Stomach (tissue), 9 donors: ENCODE measurements around the gene ACLY. TPM values are rescaled to one million over a fixed set of nuclear protein-coding genes. Genes with fewer than 3 reads are reported as not detected.
"Not testable (repeated sequence)": the region's sequence is repeated elsewhere in the genome, so short reads cannot be mapped to it uniquely, and the experiment has no call there.

Source experiments
- DNase-seq, 2 donors: peaks; one replicate each; pipeline versions ENCODE4 v3.0.0 to v3.0.0-alpha.2; 2013 to 2019
- H3K27ac ChIP-seq, 5 donors: fragments of 200-600 bp in 4 of 5; sonication (generic) in 4 of 5; one replicate each; pipeline ENCODE4 v1.5.1; 2013 to 2019; ENCODE audit warnings: mild to moderate bottlenecking in 1 of 5, moderate library complexity in 1 of 5
- H3K27me3 ChIP-seq, 3 donors: fragments of 200-600 bp; sonication (generic); one replicate each; pipeline ENCODE4 v1.5.1; 2017 to 2019; ENCODE audit warnings: mixed run types in 1 of 3
- H3K36me3 ChIP-seq, 4 donors: fragments of 200-600 bp; sonication (generic); 1 replicate in 3 of 4; 2 replicates in 1 of 4; pipeline ENCODE4 v1.5.1; 2016 to 2019
- H3K4me1 ChIP-seq, 4 donors: fragments of 200-600 bp; sonication (generic); one replicate each; pipeline ENCODE4 v1.5.1; 2016 to 2019
- H3K4me3 ChIP-seq, 4 donors: fragments of 200-600 bp; sonication (generic) in 3 of 4; one replicate each; pipeline ENCODE4 v1.5.1; 2016 to 2019; ENCODE audit warnings: mild to moderate bottlenecking in 1 of 4
- H3K9me3 ChIP-seq, 4 donors: fragments of 200-600 bp; sonication (generic); one replicate each; pipeline ENCODE4 v1.5.1; 2016 to 2019
- CTCF ChIP-seq, 7 experiments: fragments of 450-650 bp in 4 of 7; fragments of 200-600 bp in 3 of 7; sonication (generic) in 3 of 7; IDR thresholded peaks; one replicate each; pipeline ENCODE4 v1.5.1; 2016 to 2019; ENCODE audit warnings: antibody characterized with exemption in 7 of 7, control low read depth in 2 of 7, mild to moderate bottlenecking in 1 of 7
- EP300 ChIP-seq: sonication (generic); formaldehyde crosslinking; IDR thresholded peaks from one replicate; pipeline ENCODE4 v1.6.1; 2017; ENCODE audit warnings: antibody characterized with exemption
- POLR2A ChIP-seq, 4 donors: fragments of 450-650 bp; IDR thresholded peaks; one replicate each; pipeline ENCODE4 v1.6.1; 2016; ENCODE audit warnings: antibody characterized with exemption in 4 of 4, control low read depth in 2 of 4, mild to moderate bottlenecking in 1 of 4, moderate library complexity in 1 of 4
- POLR2AphosphoS5 ChIP-seq, 3 donors: sonication (generic); formaldehyde crosslinking; IDR thresholded peaks; one replicate each; pipeline ENCODE4 v1.6.1; 2016; ENCODE audit warnings: antibody characterized with exemption in 3 of 3
- WGBS, 5 donors: extraction: QIAGEN DNeasy Blood & Tissue Kit in 3 of 5; methylation state at CpG; one replicate each; pipeline versions ENCODE4 v1.1.5 to v1.1.7; 2013 to 2018; 5-methylcytosine and 5-hydroxymethylcytosine counted together
- intact Hi-C: fragments of 100-400 bp; cut with DNase I; formaldehyde crosslinking; loops from one replicate; pipeline ENCODE4 v1.15.1; 2023; ENCODE audit warnings: low total_unique reads
- polyA plus RNA-seq, 3 donors: library from polyadenylated mRNA; stranded (reverse); fragments of 200-250 nt; gene quantifications; one replicate each; pipeline ENCODE4 v1.2.3, GENCODE V29; 2013
- total RNA-seq, 5 donors: library from RNA; depleted of rRNA; stranded (reverse); fragments of >200 nt; gene quantifications; one replicate each; pipeline versions ENCODE4 v1.1.0 to v1.2.3, GENCODE V29; 2014 to 2016
- donor health status: healthy with polysubstance abuse.
- donor health status: Bipolar disorder and iron deficiency.
- donor health status: healthy.

ACLY gene
- total and polyA plus RNA-seq, 8 donors = 19.8 to 121 (median 36.9) TPM

DNA sequence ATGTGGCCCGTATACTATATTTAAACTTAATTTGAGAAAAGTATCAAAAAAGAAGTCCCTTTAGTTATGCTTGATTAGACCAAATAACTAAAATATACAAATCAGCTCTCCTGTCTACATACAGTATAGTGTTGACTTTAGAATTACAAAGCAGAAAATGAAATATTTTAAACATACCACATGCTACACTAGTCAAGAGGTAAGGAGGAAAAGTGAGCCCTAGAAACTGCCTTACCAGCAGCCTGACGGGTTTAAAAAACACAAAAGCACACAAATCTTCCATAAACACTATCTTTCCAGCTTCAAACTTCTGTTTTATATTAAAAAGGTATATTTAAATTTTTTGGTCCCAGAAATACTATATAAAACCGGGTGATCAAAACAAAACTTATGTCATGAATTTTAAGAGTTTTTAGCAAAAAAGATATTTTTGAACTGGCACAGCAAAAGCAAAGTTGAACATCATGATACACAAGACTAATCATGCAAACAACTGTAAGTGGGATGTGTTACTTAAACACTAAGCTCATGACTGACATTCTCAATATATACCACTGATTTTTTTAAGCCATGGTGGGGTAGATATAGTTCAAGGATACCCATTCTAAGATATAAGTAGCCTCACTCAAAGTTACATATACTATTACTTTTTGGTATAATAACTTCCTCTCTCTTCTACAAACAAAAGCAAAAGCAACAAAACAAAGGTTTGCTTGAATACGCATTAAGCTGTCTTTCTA lies 69.3 kb downstream of the ACLY start:
- no peak overlapping the region for H3K4me3 ChIP-seq
- no peak overlapping the region for H3K27ac ChIP-seq
- DNase-seq = no peak
- peaks cover 13 to 21% (median 18%) of the 10 kb centered on the region in 4 donors for H3K36me3 ChIP-seq
- H3K9me3 ChIP-seq = no peaks in the 10 kb centered on the region
- intact Hi-C loops = no loop called here
- H3K27me3 ChIP-seq = no peaks in the 10 kb centered on the region
- WGBS, 5 donors = 73 to 84% (median 80%) methylated on average over 4 of the region's 4 CpGs
- H3K4me1 ChIP-seq = peaks cover 0 to 49% (median 15%) of the 10 kb centered on the region in 4 donors
- TF ChIP-seq POLR2AphosphoS5 (IDR thresholded peaks at IDR 0.05) (no peak), CTCF (IDR thresholded peaks at IDR 0.05) (no peak), EP300 (no peak), POLR2A (IDR thresholded peaks at IDR 0.05) (no peak)

- WGBS, 5 donors = 72 to 80% (median 75%) methylated on average over 4 of the region's 4 CpGs
- Histone ChIP-seq H3K27me3 (no peaks in the 10 kb centered on the region), H3K36me3 (peaks cover 7 to 15% (median 11%) of the 10 kb centered on the region in 4 donors), H3K4me3 (no peak overlapping the region), H3K4me1 (peaks cover 0 to 49% (median 15%) of the 10 kb centered on the region in 4 donors), H3K9me3 (no peaks in the 10 kb centered on the region), H3K27ac (peak overlapping the region in 1 of 5 donors; percentile 5)
- intact Hi-C loops = no loop called here
- no peak for DNase-seq
- TF ChIP-seq EP300 (no peak), POLR2AphosphoS5 (IDR thresholded peaks at IDR 0.05) (no peak), POLR2A (IDR thresholded peaks at IDR 0.05) (no peak), CTCF (IDR thresholded peaks at IDR 0.05) (no peak)
Measured at GRCh38 chr17:41848788-41849187, 70.0 kb downstream of the ACLY start.

- 89 to 97% (median 94%) methylated on average over 6 of the region's 6 CpGs for WGBS, 5 donors
- no peaks in the 10 kb centered on the region for H3K27me3 ChIP-seq
- H3K4me3 ChIP-seq = no peak overlapping the region
- peaks cover 0 to 7% (median 2%) of the 10 kb centered on the region in 4 donors for H3K36me3 ChIP-seq
- H3K27ac ChIP-seq = no peak overlapping the region
- intact Hi-C loops = no loop called here
- H3K4me1 ChIP-seq = peaks cover 0 to 19% (median 9%) of the 10 kb centered on the region in 4 donors
- TF ChIP-seq POLR2A (IDR thresholded peaks at IDR 0.05) = no peak
- no peak for TF ChIP-seq POLR2AphosphoS5 (IDR thresholded peaks at IDR 0.05)
- TF ChIP-seq EP300 = no peak
- no peak for TF ChIP-seq CTCF (IDR thresholded peaks at IDR 0.05)
- H3K9me3 ChIP-seq = no peaks in the 10 kb centered on the region
- no peak for DNase-seq
Measured at GRCh38 chr17:41844971-41845370, 73.8 kb downstream of the ACLY start.

DNA sequence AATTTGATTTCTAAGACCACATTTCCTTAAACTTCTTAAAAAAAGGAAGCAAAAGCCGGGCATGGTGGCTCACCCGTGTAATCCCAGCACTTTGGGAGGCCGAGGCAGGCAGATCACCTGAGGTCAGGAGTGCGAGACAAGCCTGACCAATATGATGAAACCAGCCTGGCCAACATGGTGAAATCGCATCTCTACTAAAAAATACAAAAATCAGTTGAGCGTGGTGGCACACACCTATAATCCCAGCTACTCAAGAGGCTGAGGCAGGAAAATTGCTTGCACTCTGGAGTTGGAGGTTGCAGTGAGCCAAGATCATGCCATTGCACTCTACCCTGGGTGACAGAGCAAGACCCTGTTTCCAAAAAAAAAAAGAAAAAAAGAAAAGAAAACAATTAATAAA lies 78.0 kb downstream of the ACLY start:
- H3K27ac ChIP-seq, H3K9me3 ChIP-seq, intact Hi-C loops, H3K36me3 ChIP-seq, DNase-seq, H3K27me3 ChIP-seq, H3K4me3 ChIP-seq, H3K4me1 ChIP-seq: not testable (repeated sequence)
- WGBS, 5 donors = 79 to 94% (median 90%) methylated on average over 6 of the region's 6 CpGs

GRCh38 chr17:41839448-41839847 lies 79.3 kb downstream of the ACLY start:
- DNase-seq, H3K4me3 ChIP-seq, H3K27me3 ChIP-seq, H3K36me3 ChIP-seq, H3K27ac ChIP-seq, intact Hi-C loops, H3K9me3 ChIP-seq: not testable (repeated sequence)
- peaks cover 5 to 20% (median 18%) of the 10 kb centered on the region in 4 donors for H3K4me1 ChIP-seq
- WGBS, 5 donors = 92 to 100% (median 94%) methylated on average over 2 of the region's 2 CpGs
